Left ventricle myocardium inferior (tissue), 1 donor: Measurements from ENCODE around the gene PLCD4. TPM values are rescaled to one million over a fixed set of nuclear protein-coding genes. Genes with fewer than 3 reads are reported as not detected.

Experiments
- DNase-seq: peaks from one replicate; pipeline ENCODE4 v3.0.0-alpha.2; 2020
- H3K27ac ChIP-seq: fragments of 200-600 bp; replicated peaks from 2 replicates; pipeline ENCODE4 v1.8.0; 2021
- H3K27me3 ChIP-seq: fragments of 200-600 bp; 2 replicates; pipeline ENCODE4 v1.8.0; 2021; ENCODE audit warnings: low read depth
- H3K36me3 ChIP-seq: fragments of 200-600 bp; 2 replicates; pipeline ENCODE4 v1.8.0; 2021
- H3K4me1 ChIP-seq: fragments of 200-600 bp; 2 replicates; pipeline ENCODE4 v1.8.0; 2021
- H3K4me3 ChIP-seq: fragments of 200-600 bp; 2 replicates; pipeline ENCODE4 v1.8.0; 2021; ENCODE audit warnings: mild to moderate bottlenecking, moderate library complexity
- H3K9me3 ChIP-seq: fragments of 200-600 bp; replicated peaks from 2 replicates; pipeline ENCODE4 v1.8.0; 2021
- CTCF ChIP-seq: fragments of 200-600 bp; IDR thresholded peaks from 2 replicates; pipeline ENCODE4 v1.8.0; 2021; ENCODE audit warnings: antibody characterized with exemption, mild to moderate bottlenecking, borderline replicate concordance
- intact Hi-C: fragments of 100-400 bp; cut with micrococcal nuclease; formaldehyde crosslinking; loops from one replicate; pipeline ENCODE4 v1.11.0; 2022
- total RNA-seq: library from RNA; stranded (reverse); fragmentation: NEBNext Ultra II Directional; extraction: Animal tissue kit (Norgen Biotek cat#: 25700); gene quantifications from one replicate; pipeline ENCODE4 v1.2.1, GENCODE V29; 2021
- donor health status: DM: no; HTN: yes; CAD: no; lungs with severe emphysema.

Gene PLCD4
- total RNA-seq, 1 donor from 2014 or later: 0.99 TPM

DNA sequence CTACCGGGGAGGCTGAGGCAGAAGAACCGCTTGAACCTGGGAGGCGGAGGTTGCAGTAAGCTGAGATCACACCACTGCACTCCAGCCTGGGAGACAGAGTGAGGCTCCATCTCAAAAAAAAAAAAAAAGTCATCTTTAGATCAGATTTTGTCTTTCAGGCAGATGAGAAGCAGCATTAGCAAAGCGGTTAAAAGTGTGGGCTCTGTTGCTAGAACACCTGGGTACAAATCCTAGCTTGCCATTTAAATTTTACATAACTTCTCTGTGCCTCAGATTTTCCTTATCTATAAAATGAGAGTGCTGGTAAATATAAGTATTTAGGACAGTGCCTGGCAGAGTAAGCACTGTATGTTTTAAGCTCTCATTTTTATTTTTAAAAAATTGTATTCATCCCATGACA is 30.8 kb upstream of the PLCD4 start:
- Histone ChIP-seq H3K4me1 (peaks cover 68% of the 10 kb centered on the region), H3K27ac (peak overlapping the region; percentile 78), H3K9me3 (no peaks in the 10 kb centered on the region), H3K27me3 (no peaks in the 10 kb centered on the region), H3K4me3 (no peak overlapping the region), H3K36me3 (peaks cover 39% of the 10 kb centered on the region)
- no peak for TF ChIP-seq CTCF
- intact Hi-C loops: no loop called here
- DNase-seq: no peak

GRCh38 chr2:218577482-218578220 is 30.0 kb upstream of the PLCD4 start:
- peaks cover 43% of the 10 kb centered on the region for H3K36me3 ChIP-seq
- H3K4me1 ChIP-seq: peaks cover 62% of the 10 kb centered on the region
- intact Hi-C loops: no loop called here
- no peak for TF ChIP-seq CTCF
- no peaks in the 10 kb centered on the region for H3K9me3 ChIP-seq
- DNase-seq: no peak
- H3K4me3 ChIP-seq: peak overlapping the region; percentile 10
- H3K27ac ChIP-seq: peak overlapping the region; percentile 78
- no peaks in the 10 kb centered on the region for H3K27me3 ChIP-seq

- TF ChIP-seq CTCF: no peak
- H3K36me3 ChIP-seq: peaks cover 48% of the 10 kb centered on the region
- no peak for DNase-seq
Measured at GRCh38 chr2:218578272-218578877, 29.3 kb upstream of the PLCD4 start.

GRCh38 chr2:218582076-218582475 is 25.6 kb upstream of the PLCD4 start:
- Histone ChIP-seq H3K4me1 (peaks cover 25% of the 10 kb centered on the region), H3K27me3 (no peaks in the 10 kb centered on the region), H3K36me3 (peaks cover 66% of the 10 kb centered on the region), H3K9me3 (no peaks in the 10 kb centered on the region), H3K4me3 (no peak overlapping the region), H3K27ac (no peak overlapping the region)
- no peak for DNase-seq
- intact Hi-C loops: no loop called here
- no peak for TF ChIP-seq CTCF

More at GRCh38 chr2:218578272-218578877, 29.3 kb upstream of the PLCD4 start:
- Histone ChIP-seq H3K27me3 (no peaks in the 10 kb centered on the region), H3K4me1 (peaks cover 56% of the 10 kb centered on the region), H3K27ac (peak overlapping the region; percentile 78), H3K9me3 (no peaks in the 10 kb centered on the region), H3K4me3 (peak overlapping the region; percentile 10)
- intact Hi-C loops: no loop called here

- H3K36me3 ChIP-seq: peaks cover 85% of the 10 kb centered on the region
- DNase-seq: no peak
- no peak overlapping the region for H3K4me3 ChIP-seq
- no peak for TF ChIP-seq CTCF
- H3K9me3 ChIP-seq: no peaks in the 10 kb centered on the region
- H3K27ac ChIP-seq: no peak overlapping the region
- intact Hi-C loops: no loop called here
- H3K4me1 ChIP-seq: peaks cover 3% of the 10 kb centered on the region
- H3K27me3 ChIP-seq: no peaks in the 10 kb centered on the region
Measured at GRCh38 chr2:218583983-218584850, 23.5 kb upstream of the PLCD4 start.
